HuH-7.5 (cell line): ENCODE measurements around the gene KCNAB2.

Source experiments
- DNase-seq: peaks from one replicate; pipeline ENCODE4 v3.0.0; 2011; ENCODE audit warnings: low spot score

Gene KCNAB2

GRCh38 chr1:6045561-6045960 lies at the start of gene KCNAB2:
Gene KCNAB2, plus strand, starts transcription at chr1:6045888. Its CDS starts 5,649 bp downstream, at chr1:6051537.
- no peak for DNase-seq

- no peak for DNase-seq
Observed at GRCh38 chr1:5996641-5997270, 48.9 kb upstream of the KCNAB2 start.

- no peak for DNase-seq
Observed at GRCh38 chr1:5997316-5997715, 48.4 kb upstream of the KCNAB2 start.

GRCh38 chr1:5998051-5998905 lies 47.4 kb upstream of the KCNAB2 start:
- no peak for DNase-seq

- DNase-seq = no peak
Observed at GRCh38 chr1:5998906-5999301, 46.8 kb upstream of the KCNAB2 start.

- DNase-seq = no peak
Observed at GRCh38 chr1:5999711-6000443, 45.8 kb upstream of the KCNAB2 start.

- DNase-seq = no peak
Observed at GRCh38 chr1:6000444-6001288, 45.0 kb upstream of the KCNAB2 start.

- no peak for DNase-seq
Observed at GRCh38 chr1:6001992-6002576, 43.6 kb upstream of the KCNAB2 start.

GRCh38 chr1:6002714-6003501 lies 42.8 kb upstream of the KCNAB2 start:
- DNase-seq = no peak

GRCh38 chr1:6003568-6004411 lies 41.9 kb upstream of the KCNAB2 start:
- DNase-seq = no peak

- DNase-seq = no peak
Observed at GRCh38 chr1:6004412-6005123, 41.1 kb upstream of the KCNAB2 start.

GRCh38 chr1:6005276-6005917 lies 40.3 kb upstream of the KCNAB2 start:
- no peak for DNase-seq

- DNase-seq = no peak
Observed at GRCh38 chr1:6006882-6007281, 38.8 kb upstream of the KCNAB2 start.

- DNase-seq = no peak
Observed at GRCh38 chr1:6007318-6008083, 38.2 kb upstream of the KCNAB2 start.

- DNase-seq = no peak
Observed at GRCh38 chr1:6008084-6008415, 37.6 kb upstream of the KCNAB2 start.

GRCh38 chr1:6008696-6009095 lies 37.0 kb upstream of the KCNAB2 start:
- no peak for DNase-seq

GRCh38 chr1:6009120-6010040 lies 36.3 kb upstream of the KCNAB2 start:
- no peak for DNase-seq
